T-cell (primary cell): ENCODE data around the gene HERC2. TPM values are rescaled to one million over a fixed set of nuclear protein-coding genes. Genes with fewer than 3 reads are reported as not detected.

Source experiments
- ATAC-seq, 4 experiments: fragments of 200-7000 bp in 3 of 4; fragments of 150-1000 bp in 1 of 4; cut with Tn5 transposase; replicated peaks in 1 of 4; 1 replicate in 3 of 4; 2 replicates in 1 of 4; pipeline ENCODE4 v1.10.0; 2021; ENCODE audit warnings: moderate library complexity in 3 of 4, mild to moderate bottlenecking in 2 of 4, moderate number of reproducible peaks in 1 of 4
- CTCF ChIA-PET, 2 donors: fragments of 300-600 bp; sonication (Branson Sonifier 250); formaldehyde crosslinking; loops; one replicate each; lab custom pipeline; 2022; ENCODE audit warnings: antibody characterized with exemption in 2 of 2; lab: Charles Lee
- POLR2A ChIA-PET, 2 donors: fragments of 300-600 bp; sonication (Branson Sonifier 250); formaldehyde crosslinking; loops; one replicate each; lab custom pipeline; 2022; ENCODE audit warnings: antibody characterized with exemption in 2 of 2; lab: Charles Lee
- DNase-seq, 35 experiments: peaks; one replicate each; pipeline versions ENCODE4 v3.0.0 to v3.0.0-alpha.2; 2013 to 2023
- H3K27ac ChIP-seq: one replicate; pipeline ENCODE4 v1.5.1; 2013; ENCODE audit warnings: low read length
- H3K27me3 ChIP-seq, 2 experiments: replicated peaks in 1 of 2; 1 replicate in 1 of 2; 2 replicates in 1 of 2; pipeline versions ENCODE4 v1.6.1 to v1.7.0; 2013; ENCODE audit warnings: low read length in 1 of 2, mixed read lengths in 1 of 2; ENCODE audit not compliant: control insufficient read depth in 2 of 2, insufficient read depth in 2 of 2; ENCODE audit errors: extremely low read depth in 1 of 2
- H3K36me3 ChIP-seq, 2 donors: 1 replicate in 1 of 2; 2 replicates in 1 of 2; pipeline versions ENCODE4 v1.6.1 to v1.7.0; 2013; ENCODE audit warnings: low read length in 1 of 2; ENCODE audit not compliant: control insufficient read depth in 2 of 2, insufficient read depth in 1 of 2; ENCODE audit errors: extremely low read depth in 1 of 2
- H3K4me1 ChIP-seq, 2 experiments: 1 replicate in 1 of 2; 2 replicates in 1 of 2; pipeline versions ENCODE4 v1.6.1 to v1.7.0; 2013; ENCODE audit warnings: low read length in 2 of 2, mixed read lengths in 1 of 2; ENCODE audit not compliant: insufficient read depth in 2 of 2, control insufficient read depth in 1 of 2; ENCODE audit errors: extremely low read depth in 1 of 2
- H3K4me3 ChIP-seq, 2 donors: 1 replicate in 1 of 2; 2 replicates in 1 of 2; pipeline versions ENCODE4 v1.5.1 to v1.7.0; 2013; ENCODE audit warnings: mild to moderate bottlenecking in 2 of 2, low read length in 1 of 2, moderate library complexity in 1 of 2; ENCODE audit not compliant: control insufficient read depth in 1 of 2; ENCODE audit errors: extremely low read depth in 1 of 2
- H3K9me3 ChIP-seq: 2 replicates; pipeline ENCODE4 v1.7.0; 2013
- H3K27ac Mint-ChIP-seq, 2 donors: one replicate each; pipeline ENCODE4 v1.8.0; 2020 to 2021; ENCODE audit warnings: mild to moderate bottlenecking in 2 of 2, mixed read lengths in 2 of 2
- H3K27me3 Mint-ChIP-seq, 2 donors: one replicate each; pipeline ENCODE4 v1.8.0; 2021 to 2022; ENCODE audit warnings: mixed read lengths in 2 of 2
- H3K36me3 Mint-ChIP-seq: one replicate; pipeline ENCODE4 v1.8.0; 2021; ENCODE audit warnings: mixed read lengths
- H3K4me1 Mint-ChIP-seq, 3 donors: one replicate each; pipeline ENCODE4 v1.8.0; 2020 to 2022; ENCODE audit warnings: mixed read lengths in 3 of 3, mild to moderate bottlenecking in 1 of 3
- H3K4me3 Mint-ChIP-seq, 3 donors: one replicate each; pipeline ENCODE4 v1.8.0; 2020 to 2022; ENCODE audit warnings: mild to moderate bottlenecking in 3 of 3, mixed read lengths in 3 of 3, moderate library complexity in 3 of 3
- H3K9me3 Mint-ChIP-seq, 3 donors: one replicate each; pipeline ENCODE4 v1.8.0; 2020 to 2022; ENCODE audit warnings: mixed read lengths in 3 of 3
- WGBS: methylation state at CpG from one replicate; pipeline ENCODE4 v1.1.5; 2013; ENCODE audit warnings: missing lambda C conversion rate; ENCODE audit not compliant: insufficient coverage; 5-methylcytosine and 5-hydroxymethylcytosine counted together
- total RNA-seq, 35 experiments: library from RNA in 6 of 35; stranded (reverse) in 6 of 35; fragments of 120-200 nt in 1 of 35; gene quantifications; one replicate each; pipeline versions ENCODE4 v1.2.1 to v1.2.4 and lab custom pipeline; 2013 to 2026

Gene HERC2
- total RNA-seq, 5 donors from 2014 or later (not counting 1 experiment from before 2014, with no cell fraction given) = 46.4 to 65.5 (median 55.4) TPM

- no peak for DNase-seq
- Histone ChIP-seq H3K27ac (no peak overlapping the region), H3K4me1 (no peaks in the 10 kb centered on the region), H3K27me3 (no peaks in the 10 kb centered on the region), H3K9me3 (no peaks in the 10 kb centered on the region), H3K36me3 (peaks cover 29 to 51% of the 10 kb centered on the region in 2 donors), H3K4me3 (no peak overlapping the region)
- ChIA-PET CTCF (no interaction called here), POLR2A (interaction anchor here in 1 of 2 donors (0.6 kb wide), 1 partner anchor 812 kb away, joined by 6 read pairs; no protein-coding TSS in a partner anchor)
- Mint-ChIP-seq H3K4me3 (no peak overlapping the region), H3K27me3 (no peaks in the 10 kb centered on the region), H3K36me3 (peaks cover 58% of the 10 kb centered on the region), H3K27ac (no peak overlapping the region), H3K4me1 (no peaks in the 10 kb centered on the region), H3K9me3 (no peaks in the 10 kb centered on the region)
- 98% methylated on average over 7 of the region's 15 CpGs for WGBS
- ATAC-seq = no peak
Measured at GRCh38 chr15:28271697-28272260, 50.2 kb downstream of the HERC2 start.

- no peaks in the 10 kb centered on the region for H3K27me3 Mint-ChIP-seq
- H3K36me3 Mint-ChIP-seq = peaks cover 67% of the 10 kb centered on the region
- CTCF ChIA-PET = no interaction called here
Measured at GRCh38 chr15:28269097-28269496, 52.9 kb downstream of the HERC2 start.

DNA sequence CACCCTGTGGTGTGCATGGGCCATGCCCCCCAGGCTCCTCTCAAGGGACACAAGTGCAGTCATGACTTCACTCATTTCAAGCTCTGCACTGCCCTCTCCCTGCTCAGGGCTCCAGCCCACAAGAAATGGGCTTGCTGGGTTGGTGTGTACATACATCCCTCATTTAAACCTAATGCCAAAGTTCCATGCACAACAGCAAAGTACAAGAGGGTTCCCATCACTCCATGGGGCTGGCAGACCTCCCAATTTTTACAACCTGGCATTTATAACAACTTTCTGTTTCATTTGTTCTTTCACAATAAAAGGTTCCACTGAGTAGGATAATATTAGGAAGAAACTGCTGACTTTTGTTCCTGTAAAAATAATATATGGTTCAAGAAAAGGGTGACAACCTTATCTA, 54.3 kb downstream of the HERC2 start:
- H3K36me3 Mint-ChIP-seq = peaks cover 68% of the 10 kb centered on the region
- POLR2A ChIA-PET = no interaction called here
- CTCF ChIA-PET = no interaction called here
- no peaks in the 10 kb centered on the region for H3K9me3 Mint-ChIP-seq
- Histone ChIP-seq H3K36me3 (peaks cover 37 to 71% of the 10 kb centered on the region in 2 donors), H3K9me3 (no peaks in the 10 kb centered on the region), H3K27me3 (no peaks in the 10 kb centered on the region), H3K4me1 (no peaks in the 10 kb centered on the region), H3K27ac (no peak overlapping the region), H3K4me3 (no peak overlapping the region)
- no peak overlapping the region for H3K27ac Mint-ChIP-seq
- no peak overlapping the region for H3K4me3 Mint-ChIP-seq
- peaks cover 0 to 3% (median 0%) of the 10 kb centered on the region in 3 donors for H3K4me1 Mint-ChIP-seq
- ATAC-seq (no peak), DNase-seq (no peak)
- no peaks in the 10 kb centered on the region for H3K27me3 Mint-ChIP-seq

More at GRCh38 chr15:28269097-28269496, 52.9 kb downstream of the HERC2 start:
- Mint-ChIP-seq H3K4me3 (no peak overlapping the region), H3K4me1 (no peaks in the 10 kb centered on the region), H3K9me3 (no peaks in the 10 kb centered on the region), H3K27ac (no peak overlapping the region)
- ATAC-seq (no peak), DNase-seq (no peak)
- H3K4me1 ChIP-seq = no peaks in the 10 kb centered on the region
- 97% methylated on average over 6 of the region's 8 CpGs for WGBS
- no peak overlapping the region for H3K27ac ChIP-seq
- no peaks in the 10 kb centered on the region for H3K27me3 ChIP-seq
- H3K36me3 ChIP-seq = peaks cover 37 to 63% of the 10 kb centered on the region in 2 donors
- POLR2A ChIA-PET = no interaction called here
- H3K4me3 ChIP-seq = no peak overlapping the region
- H3K9me3 ChIP-seq = no peaks in the 10 kb centered on the region

DNA sequence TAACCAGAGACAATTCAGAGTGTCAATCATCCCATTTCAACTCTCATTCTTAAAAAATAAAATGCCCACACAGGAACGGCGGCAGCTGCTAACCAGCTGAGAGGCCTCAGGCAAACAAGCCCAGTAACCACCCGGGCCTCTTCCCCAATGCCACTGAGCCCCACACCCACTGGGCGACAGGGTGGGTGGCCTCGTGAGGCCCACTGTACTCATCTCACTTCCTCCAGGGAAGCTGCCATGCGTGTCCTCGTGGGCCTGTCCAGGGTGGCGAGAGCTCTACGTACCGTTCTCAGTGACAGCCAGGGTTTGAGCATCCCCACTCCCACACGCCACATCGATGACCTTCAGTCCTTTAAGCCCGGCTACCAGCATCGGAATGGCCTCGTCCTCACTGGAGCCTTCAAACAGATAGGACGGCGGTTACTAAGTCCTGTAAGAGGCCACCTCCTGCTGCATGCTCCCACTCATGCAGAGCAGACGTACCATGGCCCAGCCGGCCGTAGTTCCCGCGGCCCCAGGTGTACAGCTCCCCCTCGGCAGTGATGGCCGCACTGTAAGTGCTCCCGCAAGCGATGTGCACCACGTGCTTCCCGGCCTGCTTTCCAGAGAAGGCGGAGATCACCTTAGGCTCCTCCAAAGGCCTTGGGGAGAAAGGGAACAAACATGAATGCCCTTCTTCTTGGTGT, 56.5 kb downstream of the HERC2 start:
- ChIA-PET CTCF (no interaction called here), POLR2A (no interaction called here)
- ATAC-seq = no peak
- Histone ChIP-seq H3K27ac (no peak overlapping the region), H3K9me3 (no peaks in the 10 kb centered on the region), H3K27me3 (no peaks in the 10 kb centered on the region), H3K4me1 (no peaks in the 10 kb centered on the region), H3K4me3 (no peak overlapping the region), H3K36me3 (peaks cover 34 to 71% of the 10 kb centered on the region in 2 donors)
- WGBS = 93% methylated on average over 20 of the region's 29 CpGs
- Mint-ChIP-seq H3K4me3 (no peak overlapping the region), H3K4me1 (peaks cover 10 to 15% (median 13%) of the 10 kb centered on the region in 3 donors), H3K9me3 (no peaks in the 10 kb centered on the region), H3K27ac (no peak overlapping the region), H3K27me3 (no peaks in the 10 kb centered on the region), H3K36me3 (peaks cover 72% of the 10 kb centered on the region)
- no peak for DNase-seq

- peaks cover 69% of the 10 kb centered on the region for H3K36me3 Mint-ChIP-seq
- H3K36me3 ChIP-seq = peaks cover 29 to 66% of the 10 kb centered on the region in 2 donors
Measured at GRCh38 chr15:28264166-28264565, 57.8 kb downstream of the HERC2 start.

GRCh38 chr15:28262438-28262837, 59.5 kb downstream of the HERC2 start:
- Histone ChIP-seq H3K27ac (no peak overlapping the region), H3K36me3 (peaks cover 12 to 52% of the 10 kb centered on the region in 2 donors), H3K27me3 (no peaks in the 10 kb centered on the region), H3K4me3 (no peak overlapping the region), H3K9me3 (no peaks in the 10 kb centered on the region), H3K4me1 (no peaks in the 10 kb centered on the region)
- peaks cover 57% of the 10 kb centered on the region for H3K36me3 Mint-ChIP-seq
- no peaks in the 10 kb centered on the region for H3K9me3 Mint-ChIP-seq
- ATAC-seq (no peak), DNase-seq (no peak)
- no peaks in the 10 kb centered on the region for H3K27me3 Mint-ChIP-seq
- H3K4me1 Mint-ChIP-seq = peaks cover 10 to 18% (median 16%) of the 10 kb centered on the region in 3 donors
- ChIA-PET CTCF (no interaction called here), POLR2A (no interaction called here)
- no peak overlapping the region for H3K27ac Mint-ChIP-seq
- H3K4me3 Mint-ChIP-seq = no peak overlapping the region

More at GRCh38 chr15:28264166-28264565, 57.8 kb downstream of the HERC2 start:
- 100% methylated on average over 5 of the region's 6 CpGs for WGBS
- Histone ChIP-seq H3K9me3 (no peaks in the 10 kb centered on the region), H3K27me3 (no peaks in the 10 kb centered on the region), H3K4me1 (no peaks in the 10 kb centered on the region), H3K4me3 (no peak overlapping the region), H3K27ac (no peak overlapping the region)
- peaks cover 10 to 18% (median 16%) of the 10 kb centered on the region in 3 donors for H3K4me1 Mint-ChIP-seq
- ChIA-PET CTCF (no interaction called here), POLR2A (no interaction called here)
- H3K27ac Mint-ChIP-seq = no peak overlapping the region
- H3K9me3 Mint-ChIP-seq = no peaks in the 10 kb centered on the region
- no peaks in the 10 kb centered on the region for H3K27me3 Mint-ChIP-seq
- ATAC-seq (no peak), DNase-seq (no peak)
- no peak overlapping the region for H3K4me3 Mint-ChIP-seq
